Endothelial cell of umbilical vein (primary cell): ENCODE data around the gene PIK3R6. TPM values are rescaled to one million over a fixed set of nuclear protein-coding genes. Genes with fewer than 3 reads are reported as not detected.

ENCODE experiments used
- BruUV-seq: library from RNA; stranded (reverse); fragments of 400-500 nt; replicated peaks from 2 replicates; lab custom pipeline; 2021; lab: Mats Ljungman, UMichigan
- CTCF ChIA-PET: fragments of 300-600, 350-600 bp; sonication (Branson Sonifier 250); formaldehyde crosslinking; loops from one replicate; lab custom pipeline; 2021; ENCODE audit warnings: antibody characterized with exemption, inconsistent platforms; lab: Charles Lee
- POLR2A ChIA-PET: fragments of 300-600, 350-600 bp; sonication (Branson Sonifier 250); formaldehyde crosslinking; loops from one replicate; lab custom pipeline; 2021; ENCODE audit warnings: antibody characterized with exemption, inconsistent platforms; lab: Charles Lee
- DNase-seq: peaks from one replicate; pipeline ENCODE4 v3.0.0-alpha.2; 2011; ENCODE audit warnings: low read depth, low spot score
- FAIRE-seq: peaks from 2 replicates; lab custom pipeline; 2011; peaks lifted over from hg19 to GRCh38; lab: Jason Lieb, UNC
- H2AFZ ChIP-seq: 2 replicates; pipeline ENCODE4 v1.6.0; 2012; ENCODE audit warnings: low read depth, low read length, control low read depth, inconsistent platforms
- H3K27ac ChIP-seq: 2 replicates; pipeline ENCODE4 v1.5.1; 2011; ENCODE audit warnings: low read depth, mild to moderate bottlenecking, control low read depth, low read length, moderate library complexity; ENCODE audit not compliant: insufficient read depth
- H3K27me3 ChIP-seq, 2 experiments: 2 replicates each; pipeline versions ENCODE4 v1.6.0 to v1.6.1; 2011; ENCODE audit warnings: low read length in 2 of 2, mixed read lengths in 1 of 2; ENCODE audit not compliant: control insufficient read depth in 2 of 2, insufficient read depth in 2 of 2
- H3K36me3 ChIP-seq, 2 experiments: 2 replicates in 1 of 2; 3 replicates in 1 of 2; pipeline ENCODE4 v1.5.1; 2011; ENCODE audit warnings: low read length in 2 of 2, mild to moderate bottlenecking in 1 of 2, moderate library complexity in 1 of 2; ENCODE audit not compliant: control insufficient read depth in 2 of 2, insufficient read depth in 2 of 2; ENCODE audit errors: extremely low read depth in 1 of 2
- H3K4me1 ChIP-seq: 3 replicates; pipeline ENCODE4 v1.5.1; 2011; ENCODE audit warnings: mild to moderate bottlenecking, low read length; ENCODE audit not compliant: control insufficient read depth, insufficient read depth; ENCODE audit errors: extremely low read depth
- H3K4me2 ChIP-seq: 2 replicates; pipeline ENCODE4 v1.6.1; 2011; ENCODE audit warnings: low read length, control low read depth, mixed read lengths; ENCODE audit not compliant: insufficient read depth
- H3K4me3 ChIP-seq, 3 experiments: fragments of 200-600 bp in 1 of 3; sonication (generic), shearing (Covaris generic) in 1 of 3; replicated peaks in 1 of 3; 2 replicates each; pipeline ENCODE4 v1.5.1; 2011 to 2016; ENCODE audit warnings: control low read depth in 3 of 3, low read length in 3 of 3, mild to moderate bottlenecking in 2 of 3, inconsistent platforms in 1 of 3, low read depth in 1 of 3, moderate library complexity in 1 of 3; ENCODE audit not compliant: insufficient read depth in 1 of 3
- H3K79me2 ChIP-seq: 2 replicates; pipeline ENCODE4 v1.6.0; 2012; ENCODE audit warnings: low read length, inconsistent platforms; ENCODE audit not compliant: control insufficient read depth, insufficient read depth
- H3K9ac ChIP-seq: replicated peaks from 2 replicates; pipeline ENCODE3; 2011; ENCODE audit warnings: low read length, control low read depth; ENCODE audit not compliant: insufficient read depth; ENCODE audit errors: extremely low read depth
- H3K9me1 ChIP-seq: replicated peaks from 3 replicates; pipeline ENCODE4 v1.6.0; 2011; ENCODE audit warnings: mild to moderate bottlenecking, low read length; ENCODE audit not compliant: control insufficient read depth, insufficient read depth; ENCODE audit errors: extremely low read depth
- H3K9me3 ChIP-seq: replicated peaks from 2 replicates; pipeline ENCODE4 v1.5.1; 2012; ENCODE audit warnings: low read length, inconsistent platforms; ENCODE audit not compliant: control insufficient read depth, insufficient read depth
- H4K20me1 ChIP-seq: replicated peaks from 2 replicates; pipeline ENCODE3; 2011; ENCODE audit warnings: mild to moderate bottlenecking, low read length; ENCODE audit not compliant: control insufficient read depth, insufficient read depth; ENCODE audit errors: extremely low read depth
- CTCF ChIP-seq, 2 donors: IDR thresholded peaks; 1 replicate in 1 of 2; 2 replicates in 1 of 2; pipeline ENCODE4 v1.5.1; 2011; ENCODE audit warnings: low read length in 2 of 2, mild to moderate bottlenecking in 2 of 2, moderate library complexity in 2 of 2, control low read depth in 1 of 2, inconsistent platforms in 1 of 2, low read depth in 1 of 2; ENCODE audit not compliant: insufficient read depth in 1 of 2; ENCODE audit errors: extremely low read depth in 1 of 2
- EZH2 ChIP-seq: IDR thresholded peaks from 2 replicates; pipeline ENCODE4 v1.6.1; 2012; ENCODE audit warnings: borderline replicate concordance, low read depth, mild to moderate bottlenecking, moderate library complexity, low read length, inconsistent platforms; ENCODE audit not compliant: severe bottlenecking
- FOS ChIP-seq: IDR thresholded peaks from 2 replicates; pipeline ENCODE4 v1.6.1; 2011; ENCODE audit warnings: mild to moderate bottlenecking, low read length, moderate library complexity, borderline replicate concordance; ENCODE audit not compliant: insufficient read depth
- GATA2 ChIP-seq: IDR thresholded peaks from 2 replicates; pipeline ENCODE4 v1.7.0; 2011; ENCODE audit warnings: low read depth, mild to moderate bottlenecking, moderate library complexity, mixed read lengths, low read length; ENCODE audit not compliant: insufficient read length, insufficient read depth
- JUN ChIP-seq: IDR thresholded peaks from 2 replicates; pipeline ENCODE4 v1.6.1; 2011; ENCODE audit warnings: borderline replicate concordance, low read depth; ENCODE audit not compliant: insufficient read length, insufficient read depth
- MAX ChIP-seq: IDR thresholded peaks from 2 replicates; pipeline ENCODE4 v1.6.1; 2011; ENCODE audit not compliant: insufficient read depth, insufficient read length
- MYC ChIP-seq: IDR thresholded peaks from one replicate; pipeline ENCODE4 v1.6.1; 2011; ENCODE audit warnings: mild to moderate bottlenecking, low read depth, low read length
- POLR2A ChIP-seq: IDR thresholded peaks from 2 replicates; pipeline ENCODE4 v1.6.1; 2012; ENCODE audit warnings: low read depth, mild to moderate bottlenecking, control low read depth, low read length
- POLR2AphosphoS5 ChIP-seq: IDR thresholded peaks from 2 replicates; pipeline ENCODE4 v1.6.1; 2012; ENCODE audit warnings: low read depth, mild to moderate bottlenecking, control low read depth, low read length, moderate library complexity; ENCODE audit not compliant: insufficient read depth
- dilution Hi-C: fragments of 300-500 bp; cut with MboI; formaldehyde crosslinking; loops from one replicate; pipeline ENCODE4 v1.15.0; 2019; ENCODE audit warnings: low sequenced_read_pairs; ENCODE audit not compliant: extremely low pct_ligation_motif_present
- intact Hi-C: fragments of 100-400 bp; cut with micrococcal nuclease; formaldehyde crosslinking; loops from one replicate; pipeline ENCODE4 v1.10.0; 2022
- polyA plus RNA-seq, 4 experiments: library from polyadenylated mRNA; depleted of rRNA in 3 of 4; stranded (reverse) in 3 of 4; unstranded in 1 of 4; fragments of >200 nt; gene quantifications; 2 replicates each; pipeline versions ENCODE4 v1.2.1 to v1.2.3, GENCODE V29; 2011 to 2012; ENCODE audit warnings: missing spikeins in 1 of 4
- total RNA-seq: library from RNA; stranded (reverse); gene quantifications from 2 replicates; pipeline ENCODE4 v1.2.3, GENCODE V29; 2021

PIK3R6 gene
- total and polyA plus RNA-seq, 2 donors (not counting 3 experiments of a cell fraction or from before 2014, with no cell fraction given): not detected

- FAIRE-seq: no peak
- TF ChIP-seq JUN: no peak
- no peak for TF ChIP-seq MAX
- TF ChIP-seq CTCF (IDR thresholded peaks at IDR 0.05; ENCODE audit: extremely low read depth in 1 of 2, insufficient read depth in 1 of 2, low read depth in 1 of 2, low read length in 2 of 2): no peak
- TF ChIP-seq MYC: no peak
- TF ChIP-seq POLR2AphosphoS5: no peak
- no peak for TF ChIP-seq GATA2
- TF ChIP-seq FOS: no peak
- no peak for TF ChIP-seq POLR2A
- no peak for TF ChIP-seq EZH2
- intact Hi-C loops: no loop called here
Observed at GRCh38 chr17:8794636-8795035, 72.8 kb downstream of the PIK3R6 start.

More at GRCh38 chr17:8794636-8795035, 72.8 kb downstream of the PIK3R6 start:
- ChIA-PET POLR2A (no interaction called here), CTCF (interaction anchor here (1.1 kb wide), 1 partner anchor 9 kb away, joined by 4 read pairs; no protein-coding TSS in a partner anchor)
- H3K4me2 ChIP-seq: no peak overlapping the region
- H3K79me2 ChIP-seq: no peaks in the 10 kb centered on the region
- no TSS peak for BruUV-seq
- no peak for DNase-seq
- H2AFZ ChIP-seq: no peak overlapping the region
- no peaks in the 10 kb centered on the region for H4K20me1 ChIP-seq
- H3K27ac ChIP-seq: no peak overlapping the region
- H3K9ac ChIP-seq: no peak overlapping the region
- no peak overlapping the region for H3K4me3 ChIP-seq
- H3K9me3 ChIP-seq: no peaks in the 10 kb centered on the region
- no peaks in the 10 kb centered on the region for H3K9me1 ChIP-seq
- peaks cover 4 to 5% of the 10 kb centered on the region in 2 experiments for H3K27me3 ChIP-seq
- H3K4me1 ChIP-seq: no peaks in the 10 kb centered on the region
- dilution Hi-C loops: no loop called here
- no peaks in the 10 kb centered on the region for H3K36me3 ChIP-seq
